ENCODE results near the gene UNC13B.
A peak's percentile ranks its signal among the peaks of the same experiment; 100 is the strongest.

UNC13B gene

GRCh38 chr9:35114113-35114839, 47.5 kb upstream of the UNC13B start (continued):
- TF ChIP-seq PRDM4 (tag by site-specific recombination; IDR thresholded peaks at IDR 0.05): no peak

- ChIA-PET POLR2A (interaction anchor here (0.6 to 4.3 kb wide), 14 partner anchors 13 to 546 kb away, joined by 3 to 92 read pairs (median 6); partner anchors contain the start of genes FANCG, PIGO, STOML2 and UNC13B), CTCF (interaction anchor here (0.6 to 6.8 kb wide), 13 partner anchors 17 to 439 kb away, joined by 3 to 58 read pairs (median 5); partner anchors contain the start of genes PIGO and RUSC2)
- H3K9me3 ChIP-seq (ENCODE audit: control insufficient read depth, insufficient read depth, low read depth, low read length): no peaks in the 10 kb centered on the region
- H3K4me3 ChIP-seq (ENCODE audit: low read depth, low read length): peak overlapping the region; percentile 48
- peaks cover 15% of the 10 kb centered on the region for H3K4me1 ChIP-seq (ENCODE audit: control insufficient read depth, insufficient read depth, low read length)
- H3K27ac ChIP-seq (ENCODE audit: extremely low read depth, low read depth, low read length): no peak overlapping the region; the same call in 1 of the 2 replicates
- TF ChIP-seq, protein P1, sequence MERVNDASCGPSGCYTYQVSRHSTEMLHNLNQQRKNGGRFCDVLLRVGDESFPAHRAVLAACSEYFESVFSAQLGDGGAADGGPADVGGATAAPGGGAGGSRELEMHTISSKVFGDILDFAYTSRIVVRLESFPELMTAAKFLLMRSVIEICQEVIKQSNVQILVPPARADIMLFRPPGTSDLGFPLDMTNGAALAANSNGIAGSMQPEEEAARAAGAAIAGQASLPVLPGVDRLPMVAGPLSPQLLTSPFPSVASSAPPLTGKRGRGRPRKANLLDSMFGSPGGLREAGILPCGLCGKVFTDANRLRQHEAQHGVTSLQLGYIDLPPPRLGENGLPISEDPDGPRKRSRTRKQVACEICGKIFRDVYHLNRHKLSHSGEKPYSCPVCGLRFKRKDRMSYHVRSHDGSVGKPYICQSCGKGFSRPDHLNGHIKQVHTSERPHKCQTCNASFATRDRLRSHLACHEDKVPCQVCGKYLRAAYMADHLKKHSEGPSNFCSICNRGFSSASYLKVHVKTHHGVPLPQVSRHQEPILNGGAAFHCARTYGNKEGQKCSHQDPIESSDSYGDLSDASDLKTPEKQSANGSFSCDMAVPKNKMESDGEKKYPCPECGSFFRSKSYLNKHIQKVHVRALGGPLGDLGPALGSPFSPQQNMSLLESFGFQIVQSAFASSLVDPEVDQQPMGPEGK (tag by site-specific recombination; IDR thresholded peaks at IDR 0.05): 0 out of 2 replicates have a peak, but pooled peaks have one; percentile 1
- no peak for TF ChIP-seq ZNF248 (tag by site-specific recombination; IDR thresholded peaks at IDR 0.05)
- no peak for TF ChIP-seq ZBTB48 (tag by site-specific recombination; IDR thresholded peaks at IDR 0.05)
- no peaks in the 10 kb centered on the region for H3K36me3 ChIP-seq (ENCODE audit: control insufficient read depth in 2 of 2, insufficient read depth in 1 of 2, low read length in 2 of 2)
These were observed 46.8 kb upstream of the UNC13B start for GRCh38 chr9:35114840-35115628.

DNA sequence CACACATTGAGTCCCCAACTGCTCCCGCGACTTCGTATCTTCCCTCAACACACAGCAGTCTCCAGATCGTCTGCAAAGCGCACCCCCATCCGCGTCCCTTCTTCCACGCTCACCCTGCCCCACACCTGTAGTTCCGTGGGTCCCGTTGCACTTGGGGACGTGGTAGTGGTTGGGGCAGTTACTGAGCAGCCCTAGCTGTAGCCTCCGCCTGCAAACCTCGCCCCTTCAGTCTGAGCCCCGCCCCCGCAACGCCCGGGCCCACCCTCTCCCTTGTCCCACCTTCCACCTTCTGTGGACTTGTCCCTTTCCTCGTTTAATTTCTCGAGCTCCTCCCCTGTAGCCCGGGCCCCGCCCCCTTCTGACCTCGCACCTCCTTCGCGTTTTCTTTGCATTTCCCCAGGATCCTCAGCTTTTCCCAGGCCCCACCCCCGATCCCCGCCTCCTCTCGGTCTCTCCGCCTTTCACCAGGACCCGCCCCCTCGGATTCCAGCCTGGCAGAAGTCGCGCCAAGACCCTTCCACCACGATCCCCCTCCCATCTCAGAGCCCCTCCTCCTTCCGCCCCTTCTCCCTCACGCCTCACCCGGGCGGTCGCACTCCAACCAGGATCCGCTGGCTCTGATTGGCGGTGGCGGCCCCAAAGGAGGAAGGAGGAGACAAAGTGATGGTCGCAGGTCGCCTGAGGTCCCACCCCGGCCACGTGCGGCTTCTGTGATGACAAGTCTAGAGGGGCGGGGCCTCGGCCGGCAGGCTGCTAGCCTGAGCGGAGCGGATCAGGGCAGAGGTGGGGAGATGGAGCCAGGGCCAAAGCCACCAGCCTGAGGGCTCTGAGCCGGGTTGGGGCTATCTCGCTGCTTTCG, 45.9 kb upstream of the UNC13B start, which contains the start of gene ATOSB:
Gene ATOSB (minus strand): TSS at position 183 of the 859 bp plus-strand sequence. CDS start 7,588 bp downstream, outside the sequence.
- no peaks in the 10 kb centered on the region for H3K9me3 ChIP-seq (ENCODE audit: control insufficient read depth, insufficient read depth, low read depth, low read length)
- H3K4me1 ChIP-seq (ENCODE audit: control insufficient read depth, insufficient read depth, low read length): peaks cover 15% of the 10 kb centered on the region
- CTCF ChIA-PET: interaction anchor here (0.6 to 6.8 kb wide), 12 partner anchors 18 to 437 kb away, joined by 3 to 58 read pairs (median 4); partner anchors contain the start of genes PIGO and RUSC2
- POLR2A ChIA-PET: interaction anchor here (0.5 to 4.3 kb wide), 17 partner anchors 13 to 1258 kb away, joined by 3 to 92 read pairs (median 4); partner anchors contain the start of genes CCDC107, FANCG, PIGO and RMRP
- H3K36me3 ChIP-seq (ENCODE audit: control insufficient read depth in 2 of 2, insufficient read depth in 1 of 2, low read length in 2 of 2): no peaks in the 10 kb centered on the region
- peak within 1 kb of the TSS; percentile 18; the same call in 1 of the 2 replicates for H3K27ac ChIP-seq (ENCODE audit: extremely low read depth, low read depth, low read length)
- peak within 1 kb of the TSS; percentile 48 for H3K4me3 ChIP-seq (ENCODE audit: low read depth, low read length)
- TF ChIP-seq ZNF629 (tag by site-specific recombination; IDR thresholded peaks at IDR 0.05) (0 out of 2 replicates have a peak, but pooled peaks have one; percentile 8), ZNF549 (tag by site-specific recombination; IDR thresholded peaks at IDR 0.05) (no peak), ZNF140 (tag by site-specific recombination; IDR thresholded peaks at IDR 0.05) (no peak), ZNF37A (tag by site-specific recombination; IDR thresholded peaks at IDR 0.05) (no peak), ZNF530 (tag by site-specific recombination; IDR thresholded peaks at IDR 0.05; ENCODE audit: low read depth) (no peak), ZNF48 (tag by site-specific recombination; IDR thresholded peaks at IDR 0.05) (no peak), PRDM10 (tag by site-specific recombination; IDR thresholded peaks at IDR 0.05) (peak; percentile 70), ZSCAN30 (tag by site-specific recombination; IDR thresholded peaks at IDR 0.05) (no peak), ZNF558 (tag by site-specific recombination; IDR thresholded peaks at IDR 0.05) (no peak), RBAK (tag by site-specific recombination; IDR thresholded peaks at IDR 0.05) (no peak), ZNF404 (tag by site-specific recombination; IDR thresholded peaks at IDR 0.05) (no peak), ZXDB (tag by site-specific recombination; IDR thresholded peaks at IDR 0.05) (peak; percentile 22; the same call in 1 of the 2 replicates)
- TF ChIP-seq, protein P2, sequence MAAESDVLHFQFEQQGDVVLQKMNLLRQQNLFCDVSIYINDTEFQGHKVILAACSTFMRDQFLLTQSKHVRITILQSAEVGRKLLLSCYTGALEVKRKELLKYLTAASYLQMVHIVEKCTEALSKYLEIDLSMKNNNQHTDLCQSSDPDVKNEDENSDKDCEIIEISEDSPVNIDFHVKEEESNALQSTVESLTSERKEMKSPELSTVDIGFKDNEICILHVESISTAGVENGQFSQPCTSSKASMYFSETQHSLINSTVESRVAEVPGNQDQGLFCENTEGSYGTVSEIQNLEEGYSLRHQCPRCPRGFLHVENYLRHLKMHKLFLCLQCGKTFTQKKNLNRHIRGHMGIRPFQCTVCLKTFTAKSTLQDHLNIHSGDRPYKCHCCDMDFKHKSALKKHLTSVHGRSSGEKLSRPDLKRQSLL (tag by site-specific recombination; IDR thresholded peaks at IDR 0.05): peak; percentile 88
